GM12891 (cell line): ENCODE measurements around the gene RNF169.

Source experiments
- POLR2A ChIP-seq: IDR thresholded peaks from 2 replicates; pipeline ENCODE4 v1.6.1; 2011; ENCODE audit warnings: low read depth, low read length, control low read depth
- POLR2AphosphoS5 ChIP-seq: IDR thresholded peaks from 2 replicates; pipeline ENCODE4 v1.6.1; 2011; ENCODE audit warnings: low read depth, low read length, control low read depth
- POU2F2 ChIP-seq: IDR thresholded peaks from 2 replicates; pipeline ENCODE4 v1.6.1; 2011; ENCODE audit warnings: low read depth, mild to moderate bottlenecking, control low read depth, low read length, moderate library complexity
- SPI1 ChIP-seq: IDR thresholded peaks from 2 replicates; pipeline ENCODE4 v1.6.1; 2011; ENCODE audit warnings: low read depth, low read length, control low read depth
- TAF1 ChIP-seq: IDR thresholded peaks from 2 replicates; pipeline ENCODE4 v1.6.1; 2011; ENCODE audit warnings: low read depth, low read length, control low read depth

DNA sequence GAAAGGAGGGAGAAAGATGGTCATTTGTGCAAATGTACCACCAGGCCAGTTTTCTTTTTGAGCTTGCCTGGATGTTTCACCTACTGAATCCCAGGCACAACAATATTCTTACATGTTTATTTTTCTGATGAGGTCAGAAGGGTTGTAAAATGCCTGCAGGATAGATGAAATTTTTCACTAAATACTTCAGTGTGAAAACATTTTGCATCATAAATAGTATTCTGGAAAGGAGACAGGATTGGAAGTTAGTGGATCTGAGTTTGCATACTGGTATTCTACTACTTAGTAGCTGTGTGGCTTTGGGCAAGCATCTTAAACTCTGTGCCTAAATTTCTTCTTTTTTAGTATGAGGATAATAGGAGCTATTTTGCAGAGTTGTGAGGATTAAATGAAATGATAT is 24.8 kb downstream of the RNF169 start:
- no peak for TF ChIP-seq SPI1
- no peak for TF ChIP-seq POLR2A
- no peak for TF ChIP-seq TAF1
- TF ChIP-seq POLR2AphosphoS5: no peak
- TF ChIP-seq POU2F2: no peak
